IPS-15b (cell line): ENCODE results near the gene CZIB.

ENCODE experiments used
- H3K27me3 ChIP-seq: one replicate; pipeline ENCODE4 v1.6.1; 2013; ENCODE audit warnings: low read length; ENCODE audit not compliant: control insufficient read depth, insufficient read depth
- H3K36me3 ChIP-seq: one replicate; pipeline ENCODE4 v1.6.1; 2013; ENCODE audit warnings: low read length; ENCODE audit not compliant: control insufficient read depth, insufficient read depth
- H3K4me1 ChIP-seq: one replicate; pipeline ENCODE4 v1.6.1; 2013; ENCODE audit warnings: mild to moderate bottlenecking, low read length; ENCODE audit not compliant: control insufficient read depth, insufficient read depth
- H3K4me3 ChIP-seq: one replicate; pipeline ENCODE4 v1.5.1; 2013; ENCODE audit warnings: low read depth, low read length
- H3K9ac ChIP-seq: one replicate; pipeline ENCODE4 v1.6.1; 2013; ENCODE audit warnings: low read depth, mild to moderate bottlenecking, low read length
- H3K9me3 ChIP-seq: one replicate; pipeline ENCODE4 v1.6.1; 2013; ENCODE audit warnings: mild to moderate bottlenecking, low read length; ENCODE audit not compliant: control insufficient read depth, insufficient read depth

The CZIB gene

DNA sequence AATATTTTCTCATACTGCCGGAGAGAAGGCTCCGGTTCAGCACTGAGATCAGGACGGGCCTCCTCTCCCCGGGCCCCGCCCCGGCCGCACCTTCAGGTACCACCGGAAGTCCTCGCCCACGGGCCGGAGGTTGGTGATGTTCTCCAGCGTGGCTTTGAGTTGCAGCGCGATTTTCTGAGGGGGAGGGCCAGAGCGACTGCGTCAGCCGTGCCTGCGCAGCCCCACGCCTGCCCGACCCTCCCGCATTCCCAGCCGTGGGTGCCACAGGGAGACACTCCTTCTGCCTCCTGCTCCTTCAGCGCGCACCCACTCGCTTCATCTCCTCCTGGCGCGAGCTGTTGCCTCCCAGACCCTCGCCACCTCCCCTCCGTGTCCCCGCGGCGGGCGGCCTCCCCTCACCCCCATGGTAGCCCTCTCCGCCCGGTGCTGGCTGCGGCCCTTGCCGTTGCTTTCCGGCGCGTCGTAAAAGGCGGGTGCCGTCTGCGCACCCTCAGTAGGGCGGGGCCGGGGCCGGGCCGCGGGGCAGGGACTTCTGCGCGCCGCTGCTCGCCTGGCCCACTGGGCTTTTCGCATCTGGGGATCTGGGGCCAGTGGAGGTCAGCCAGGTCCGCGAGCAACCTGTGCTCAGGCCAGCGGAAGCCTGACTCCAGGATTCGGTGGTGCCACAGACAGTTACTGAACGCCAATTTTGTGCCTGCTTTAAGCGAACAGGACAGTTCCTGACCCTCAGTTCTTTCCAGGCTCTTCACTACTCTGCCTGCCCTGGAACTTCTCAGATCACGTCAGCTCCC is at the start of gene CZIB:
CZIB (minus strand) TSS at position 464 of the 791 bp plus-strand sequence; CDS start at position 405, 59 bp downstream.
- peak within 1 kb of the TSS; percentile 70 for H3K9ac ChIP-seq
- H3K36me3 ChIP-seq, result no peaks in the 10 kb centered on the region
- H3K9me3 ChIP-seq, result no peaks in the 10 kb centered on the region
- H3K4me3 ChIP-seq, result peak within 1 kb of the TSS; percentile 94
- peaks cover 6% of the 10 kb centered on the region for H3K4me1 ChIP-seq
- no peaks in the 10 kb centered on the region for H3K27me3 ChIP-seq

DNA sequence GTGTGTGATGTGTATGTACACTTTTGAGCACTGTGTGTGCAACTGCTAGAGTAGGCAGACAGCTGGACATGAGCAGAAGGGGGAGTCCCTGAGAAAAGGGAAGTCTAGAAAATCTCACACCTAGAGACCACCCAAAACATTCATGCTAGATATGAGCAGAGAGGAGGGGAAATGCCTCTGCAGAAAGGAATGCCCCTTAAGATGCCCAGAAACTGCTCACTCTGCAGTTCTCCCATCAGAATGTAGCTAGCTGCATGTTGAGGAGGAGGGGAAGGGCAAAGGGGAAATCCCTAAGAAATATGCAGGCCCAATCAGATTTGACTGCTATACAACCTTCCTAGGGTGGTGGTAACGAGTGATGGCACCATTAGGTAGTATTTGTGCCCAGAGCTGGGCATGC is 49.7 kb upstream of the CZIB start:
- Histone ChIP-seq H3K9ac (no peak overlapping the region), H3K36me3 (peaks cover 52% of the 10 kb centered on the region), H3K4me1 (no peaks in the 10 kb centered on the region), H3K9me3 (no peaks in the 10 kb centered on the region), H3K27me3 (no peaks in the 10 kb centered on the region), H3K4me3 (no peak overlapping the region)

DNA sequence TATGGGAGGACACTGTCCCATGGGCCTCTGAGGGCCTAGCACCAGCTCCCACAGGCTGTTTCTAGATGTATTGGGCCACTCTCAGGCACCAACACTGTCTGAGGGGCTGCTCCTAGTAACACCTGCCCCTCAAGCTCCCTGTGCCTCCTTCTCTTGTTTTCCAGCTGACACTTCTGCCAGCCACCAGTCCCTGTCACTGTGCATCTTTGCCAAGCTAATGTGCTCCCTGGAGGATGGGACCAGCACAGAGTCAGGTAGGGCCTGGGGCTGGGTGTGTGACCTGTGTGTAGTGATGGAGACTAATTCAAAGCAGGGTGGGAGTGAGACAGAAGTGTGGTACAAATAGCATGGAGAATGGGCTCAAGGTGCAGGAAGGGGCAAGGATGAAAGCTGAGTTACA is 47.3 kb upstream of the CZIB start:
- H3K36me3 ChIP-seq, result peaks cover 53% of the 10 kb centered on the region
- H3K27me3 ChIP-seq, result no peaks in the 10 kb centered on the region
- no peak overlapping the region for H3K4me3 ChIP-seq
- H3K4me1 ChIP-seq, result no peaks in the 10 kb centered on the region
- no peaks in the 10 kb centered on the region for H3K9me3 ChIP-seq
- no peak overlapping the region for H3K9ac ChIP-seq

DNA sequence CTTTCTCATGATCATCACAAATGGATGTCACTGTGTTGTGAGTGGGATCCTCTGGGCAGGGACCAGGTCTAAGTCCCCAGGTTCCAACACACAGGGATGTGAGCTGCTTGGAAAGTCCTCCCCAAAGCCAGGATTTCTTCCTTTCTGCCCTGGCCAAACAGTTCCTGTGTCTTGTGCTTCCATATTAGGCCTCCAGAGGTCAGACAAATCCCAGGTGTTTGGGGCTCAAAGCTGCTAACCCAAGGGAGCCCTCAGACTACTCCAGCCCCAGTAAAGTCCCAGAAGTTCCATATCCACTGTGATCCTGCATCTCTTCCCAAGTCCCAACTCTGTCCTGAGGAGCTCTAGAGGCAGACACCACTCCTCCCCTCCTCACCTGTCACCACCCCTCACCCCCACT is 45.6 kb upstream of the CZIB start:
- Histone ChIP-seq H3K27me3 (no peaks in the 10 kb centered on the region), H3K36me3 (peaks cover 60% of the 10 kb centered on the region), H3K9me3 (no peaks in the 10 kb centered on the region), H3K9ac (no peak overlapping the region), H3K4me3 (no peak overlapping the region), H3K4me1 (no peaks in the 10 kb centered on the region)

DNA sequence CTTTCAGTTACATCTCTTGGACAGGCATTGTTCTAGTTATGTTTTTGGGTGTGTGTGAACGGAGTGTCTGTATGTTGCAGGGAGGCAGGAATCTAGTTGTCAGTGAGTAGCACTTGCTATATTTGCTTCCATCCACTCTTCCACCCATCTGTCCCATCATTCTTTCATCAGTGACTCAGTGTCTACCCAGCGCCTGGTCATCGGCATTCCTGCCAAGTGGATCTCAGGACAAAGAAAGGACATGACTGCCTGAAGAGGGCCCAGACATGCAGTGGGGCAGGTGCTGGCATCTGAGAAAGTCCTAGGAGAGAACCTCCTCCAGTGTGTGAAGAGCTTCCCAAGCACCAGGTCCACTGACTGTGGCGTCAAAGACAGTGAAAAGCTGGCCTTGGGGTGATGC is 45.1 kb upstream of the CZIB start:
- Histone ChIP-seq H3K4me3 (no peak overlapping the region), H3K9ac (no peak overlapping the region), H3K4me1 (no peaks in the 10 kb centered on the region), H3K9me3 (no peaks in the 10 kb centered on the region), H3K27me3 (no peaks in the 10 kb centered on the region), H3K36me3 (peaks cover 59% of the 10 kb centered on the region)

DNA sequence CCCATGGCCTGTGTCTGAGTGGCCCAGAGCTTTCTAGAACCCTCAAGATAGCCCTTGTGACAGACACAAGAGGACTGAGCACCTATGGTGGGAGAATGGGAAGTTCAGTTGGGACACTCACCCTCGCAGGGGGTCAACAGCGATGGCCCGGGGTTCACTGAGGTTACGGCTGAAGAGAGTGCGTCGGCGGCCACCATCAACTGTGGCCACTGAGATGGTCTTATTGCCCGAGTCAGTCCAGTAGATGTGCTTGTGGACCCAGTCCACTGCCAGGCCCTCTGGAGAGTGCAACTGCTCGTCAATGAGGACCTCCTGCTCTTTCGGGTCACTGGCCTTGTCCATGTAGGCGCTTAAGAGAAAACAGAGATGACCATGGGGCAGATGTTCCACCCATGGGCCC is 43.6 kb upstream of the CZIB start:
- Histone ChIP-seq H3K9ac (no peak overlapping the region), H3K4me1 (no peaks in the 10 kb centered on the region), H3K9me3 (no peaks in the 10 kb centered on the region), H3K36me3 (peaks cover 60% of the 10 kb centered on the region), H3K4me3 (no peak overlapping the region), H3K27me3 (no peaks in the 10 kb centered on the region)

DNA sequence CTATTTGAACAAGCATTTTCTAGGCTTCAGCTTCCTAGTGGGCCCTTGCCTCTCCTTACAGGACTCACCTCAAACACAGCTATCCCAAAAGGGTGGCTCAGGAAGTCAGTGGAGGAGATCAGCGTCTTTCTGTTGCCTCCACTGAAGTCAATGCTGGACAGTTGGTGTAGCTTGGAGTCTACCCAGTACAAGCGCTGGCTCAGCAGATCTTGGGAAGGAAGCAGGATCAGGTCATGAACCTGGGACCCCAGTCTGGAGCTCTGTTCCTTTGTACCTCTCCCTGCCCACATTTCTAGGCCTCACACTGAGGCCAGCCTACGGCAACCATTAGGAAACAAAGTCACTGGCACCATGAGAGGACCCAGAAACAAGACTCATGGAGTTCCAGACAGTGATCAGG is 41.6 kb upstream of the CZIB start:
- Histone ChIP-seq H3K4me1 (no peaks in the 10 kb centered on the region), H3K9me3 (no peaks in the 10 kb centered on the region), H3K27me3 (no peaks in the 10 kb centered on the region), H3K4me3 (no peak overlapping the region), H3K9ac (no peak overlapping the region), H3K36me3 (peaks cover 67% of the 10 kb centered on the region)

DNA sequence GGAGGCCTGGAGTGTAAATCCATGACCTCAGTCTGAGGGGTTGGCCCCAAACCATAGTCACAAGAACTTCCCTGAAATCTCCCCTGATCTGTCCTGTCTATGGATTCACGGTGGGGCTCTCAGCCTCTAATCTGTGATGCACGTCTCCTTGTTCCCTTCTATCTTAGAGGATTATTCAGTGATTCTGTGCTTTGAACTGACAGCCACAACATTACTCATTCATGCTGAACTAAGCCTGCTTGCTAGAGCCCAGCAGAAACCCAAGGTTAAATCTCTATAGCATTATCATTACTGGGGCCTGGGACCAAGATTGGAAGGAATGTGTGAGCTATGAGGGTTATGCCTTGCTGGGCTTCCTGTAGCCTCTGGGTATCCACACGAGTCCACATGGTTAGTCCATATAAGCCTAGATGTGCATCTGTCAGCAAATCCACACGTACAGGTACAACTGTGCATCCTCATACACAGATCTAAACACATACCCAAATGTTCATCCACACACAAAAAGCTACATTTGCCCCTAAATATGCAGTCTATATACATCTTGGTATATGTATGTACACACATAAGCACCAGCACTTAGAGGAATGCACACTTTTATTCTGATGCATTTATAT is 40.3 kb upstream of the CZIB start:
- H3K36me3 ChIP-seq, result peaks cover 62% of the 10 kb centered on the region
- H3K27me3 ChIP-seq, result no peaks in the 10 kb centered on the region
- no peak overlapping the region for H3K4me3 ChIP-seq
- no peak overlapping the region for H3K9ac ChIP-seq
- H3K4me1 ChIP-seq, result no peaks in the 10 kb centered on the region
- no peaks in the 10 kb centered on the region for H3K9me3 ChIP-seq

DNA sequence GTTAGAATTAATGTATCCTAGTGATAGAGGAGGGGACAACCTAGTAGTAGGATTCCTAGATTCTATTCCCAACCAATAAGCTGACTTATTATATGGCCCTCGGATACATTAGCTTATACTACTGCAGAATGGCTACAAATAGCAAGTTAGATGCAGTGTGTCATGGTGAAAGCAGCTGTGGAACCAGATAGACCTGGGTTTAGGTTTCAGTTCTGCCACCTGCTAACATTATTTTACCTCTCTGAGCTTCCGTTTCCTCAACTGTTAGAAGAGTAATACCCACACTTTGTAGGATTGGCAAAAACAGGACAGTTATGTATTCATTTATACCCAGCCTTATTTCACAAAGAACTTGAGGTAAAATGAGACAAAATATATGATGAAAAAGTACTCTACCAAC is 39.5 kb upstream of the CZIB start:
- no peaks in the 10 kb centered on the region for H3K4me1 ChIP-seq
- H3K9me3 ChIP-seq, result no peaks in the 10 kb centered on the region
- H3K36me3 ChIP-seq, result peaks cover 56% of the 10 kb centered on the region
- no peak overlapping the region for H3K4me3 ChIP-seq
- no peak overlapping the region for H3K9ac ChIP-seq
- no peaks in the 10 kb centered on the region for H3K27me3 ChIP-seq

DNA sequence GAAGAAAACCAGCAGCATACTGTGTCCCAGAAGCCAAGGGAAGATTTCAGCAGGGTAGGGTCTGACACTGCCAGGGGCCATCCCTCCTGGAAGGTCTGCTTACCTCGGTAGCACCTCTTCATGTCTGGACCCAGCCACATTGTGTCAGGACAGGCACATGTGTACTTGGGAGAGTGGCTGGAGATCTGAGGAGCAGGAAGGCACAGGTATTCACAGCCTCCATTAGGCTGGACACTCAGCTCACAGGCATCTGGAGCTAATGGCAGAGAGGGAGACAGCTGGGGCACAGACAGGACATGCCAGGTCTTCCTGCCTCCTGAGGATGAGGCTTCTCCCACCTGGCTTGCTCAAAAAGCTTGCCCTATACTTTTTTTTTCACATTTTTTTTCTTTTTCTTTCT is 37.8 kb upstream of the CZIB start:
- no peaks in the 10 kb centered on the region for H3K27me3 ChIP-seq
- H3K9me3 ChIP-seq, result no peaks in the 10 kb centered on the region
- H3K4me3 ChIP-seq, result no peak overlapping the region
- no peaks in the 10 kb centered on the region for H3K4me1 ChIP-seq
- H3K36me3 ChIP-seq, result peaks cover 43% of the 10 kb centered on the region
- no peak overlapping the region for H3K9ac ChIP-seq

DNA sequence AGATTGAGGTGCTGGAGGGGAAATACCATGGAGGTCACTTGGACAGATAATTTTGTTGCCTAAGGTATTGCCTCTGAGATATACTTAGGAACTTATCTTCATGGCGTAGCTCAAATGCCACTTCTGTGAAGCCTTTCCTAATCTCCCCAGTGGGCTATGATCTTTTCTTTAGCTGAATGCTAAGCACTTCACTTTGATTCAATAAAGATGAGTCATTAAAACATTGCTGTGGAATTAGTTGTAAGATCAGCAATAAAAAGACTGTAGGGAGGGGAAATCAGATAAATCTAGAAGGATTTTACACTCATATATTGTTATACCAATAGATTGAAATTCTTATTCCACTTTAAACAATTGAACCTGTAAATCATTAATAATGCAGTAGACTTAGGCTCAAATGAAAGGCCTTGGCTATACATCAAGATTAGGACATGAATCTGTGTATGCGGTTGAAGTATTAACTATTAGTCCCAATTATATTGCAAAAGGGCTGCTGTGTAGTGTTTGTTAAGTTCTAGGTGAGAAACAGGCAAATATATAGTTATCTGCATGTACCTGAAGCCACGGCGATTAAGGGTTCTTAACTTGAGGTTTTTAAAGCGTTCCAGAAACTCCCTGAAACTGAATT is 37.1 kb upstream of the CZIB start:
- Histone ChIP-seq H3K27me3 (no peaks in the 10 kb centered on the region), H3K36me3 (peaks cover 37% of the 10 kb centered on the region), H3K9me3 (no peaks in the 10 kb centered on the region), H3K9ac (no peak overlapping the region), H3K4me1 (no peaks in the 10 kb centered on the region), H3K4me3 (no peak overlapping the region)
